GM19328 (cell line): ENCODE data around the gene ADAM12.
"Not testable (repeated sequence)": the region's sequence is repeated elsewhere in the genome, so short reads cannot be mapped to it uniquely, and the experiment has no call there.

ENCODE experiments used
- ATAC-seq: cut with Tn5 transposase; IDR thresholded peaks from one replicate; pipeline ENCODE4 v1.9.1; 2021; ENCODE audit warnings: mild to moderate bottlenecking, moderate library complexity; ENCODE audit not compliant: unreplicated experiment

The ADAM12 gene

DNA sequence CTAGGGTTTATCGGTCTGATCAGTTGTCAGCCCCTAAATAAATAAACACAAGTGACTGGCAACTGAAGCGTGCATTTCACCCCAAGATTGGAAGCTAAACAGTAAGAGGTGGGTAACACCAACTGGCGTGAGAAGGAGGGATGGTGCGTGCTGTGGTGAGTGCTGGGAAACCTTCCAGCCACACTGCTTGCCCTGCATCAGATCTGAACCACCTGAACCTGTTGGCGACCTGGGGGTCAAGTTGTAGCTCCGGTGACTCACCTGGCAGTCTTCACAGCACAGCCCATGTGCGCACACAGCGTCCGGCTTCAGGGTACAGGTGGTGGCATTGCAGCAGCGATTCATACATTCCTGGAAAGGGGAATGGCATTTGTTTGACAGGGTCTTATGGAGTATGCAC, 321.8 kb downstream of the ADAM12 start:
- no peak for ATAC-seq

- ATAC-seq: no peak
Measured at GRCh38 chr10:126065751-126066377, 322.4 kb downstream of the ADAM12 start.

- ATAC-seq: no peak
Measured at GRCh38 chr10:126064512-126064911, 323.8 kb downstream of the ADAM12 start.

DNA sequence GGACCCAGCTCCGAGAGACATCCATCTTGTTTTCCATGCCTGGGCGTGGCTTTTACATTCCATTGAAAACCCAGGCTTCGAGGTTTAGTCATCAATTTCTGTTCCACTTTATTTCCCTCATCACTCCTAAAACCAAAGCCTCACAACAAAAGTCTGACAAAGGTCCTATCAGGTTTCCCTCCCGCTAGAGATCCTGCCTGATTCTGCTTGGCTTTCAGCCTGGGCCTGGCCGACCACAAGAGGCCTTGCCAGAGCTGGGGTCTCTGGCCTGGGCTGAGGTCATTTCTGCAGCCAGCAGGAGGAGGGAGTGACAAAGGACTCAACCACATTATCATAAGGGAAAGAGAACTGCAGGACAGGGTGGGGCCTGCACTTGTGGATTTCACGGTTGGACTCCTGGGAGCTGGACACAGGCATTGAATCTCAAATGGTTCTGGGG, 324.9 kb downstream of the ADAM12 start:
- no peak for ATAC-seq

- no peak for ATAC-seq
Measured at GRCh38 chr10:126062131-126063032, 325.9 kb downstream of the ADAM12 start.

GRCh38 chr10:126061526-126061925, 326.8 kb downstream of the ADAM12 start:
- ATAC-seq: no peak

- ATAC-seq: no peak
Measured at GRCh38 chr10:126060261-126060931, 327.9 kb downstream of the ADAM12 start.

- ATAC-seq: no peak
Measured at GRCh38 chr10:126059076-126059826, 329.0 kb downstream of the ADAM12 start.

- no peak for ATAC-seq
Measured at GRCh38 chr10:126058507-126058906, 329.8 kb downstream of the ADAM12 start.

GRCh38 chr10:126058104-126058503, 330.2 kb downstream of the ADAM12 start:
- no peak for ATAC-seq

DNA sequence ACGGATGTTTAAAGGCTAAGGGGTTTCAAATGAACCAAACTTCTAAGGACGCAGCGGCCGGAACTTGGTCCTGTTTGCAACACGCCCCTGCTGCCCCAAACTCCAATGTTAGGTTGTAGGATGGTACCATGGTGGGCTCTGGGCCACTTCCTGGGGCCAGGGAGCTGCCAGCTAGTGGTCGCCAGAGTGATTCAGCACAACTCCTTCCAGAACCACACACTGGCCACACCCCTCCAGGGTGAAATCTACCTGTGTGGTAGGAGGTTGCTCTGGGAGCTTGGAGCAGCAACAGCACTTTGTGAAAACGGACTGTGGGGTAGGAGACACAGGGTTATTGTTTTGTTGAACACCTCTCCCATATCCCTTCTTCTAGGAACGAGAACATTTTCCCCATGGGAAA, 330.8 kb downstream of the ADAM12 start:
- no peak for ATAC-seq

GRCh38 chr10:126054191-126054590, 334.1 kb downstream of the ADAM12 start:
- ATAC-seq: no peak

DNA sequence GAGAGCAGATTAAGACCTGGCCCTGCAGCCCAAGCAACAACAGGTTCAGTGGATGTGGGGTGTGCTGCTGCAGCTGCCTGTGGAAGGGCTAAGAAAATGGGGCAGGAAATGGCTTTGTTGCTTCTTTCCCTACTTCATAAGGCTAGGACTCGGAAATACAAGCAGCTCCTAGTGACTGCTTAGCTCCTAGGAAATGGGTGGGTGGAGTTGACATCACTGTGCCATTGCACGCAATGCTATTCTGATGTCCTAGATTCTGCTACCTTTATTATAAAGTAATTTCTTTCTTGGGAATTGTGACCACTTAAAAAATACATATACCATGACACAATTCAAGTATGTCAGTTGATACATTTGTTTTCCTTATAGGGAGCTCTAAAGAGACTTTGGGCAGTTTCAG, 336.1 kb downstream of the ADAM12 start:
- ATAC-seq: no peak

DNA sequence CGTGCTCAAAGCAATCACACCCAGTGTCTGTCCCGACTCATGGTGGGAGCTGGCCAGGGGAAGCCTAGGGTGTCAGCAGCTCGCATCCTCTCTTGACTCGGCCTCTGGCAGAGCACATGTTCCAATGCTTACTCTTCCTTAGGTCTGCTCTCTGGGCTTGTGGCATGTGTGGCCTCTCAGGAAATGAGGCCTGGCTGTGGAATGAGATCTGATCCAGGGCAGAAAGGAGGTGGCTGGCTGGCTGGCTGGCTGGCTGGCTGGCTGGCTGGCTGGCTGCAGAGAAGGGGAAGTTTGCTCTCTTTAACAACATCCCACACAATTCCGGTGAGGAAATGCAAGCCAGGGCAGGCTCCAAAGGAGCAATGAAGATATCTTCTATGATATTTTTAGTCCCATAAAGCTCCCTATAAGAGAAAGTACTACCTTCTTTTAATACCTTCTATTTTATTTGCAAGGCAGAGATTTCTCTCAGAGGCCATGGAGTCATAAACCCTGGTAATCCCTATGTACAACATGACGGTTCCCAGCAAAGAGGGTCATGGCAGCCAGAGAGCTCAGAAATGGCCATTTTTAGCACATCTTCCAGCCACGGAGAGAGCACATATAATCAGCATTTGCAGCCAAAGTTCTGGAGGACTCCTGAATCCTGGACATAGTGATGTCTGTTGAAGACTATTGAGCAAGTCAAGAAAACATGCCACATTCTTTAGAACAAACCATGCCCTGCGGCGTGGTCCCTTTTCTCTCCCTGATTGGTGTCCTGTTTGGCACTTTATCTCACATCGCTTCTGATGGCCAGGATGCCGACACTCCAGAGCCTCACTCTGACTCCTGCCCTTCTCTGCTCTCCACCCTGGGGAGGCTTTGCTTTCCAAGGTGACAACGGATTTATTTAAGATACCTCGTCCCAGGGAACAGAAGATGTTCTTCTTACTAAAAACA, 338.2 kb downstream of the ADAM12 start:
- ATAC-seq: no peak

GRCh38 chr10:126047749-126048148, 340.5 kb downstream of the ADAM12 start:
- not testable (repeated sequence) for ATAC-seq

- no peak for ATAC-seq
Measured at GRCh38 chr10:126046831-126047230, 341.4 kb downstream of the ADAM12 start.

DNA sequence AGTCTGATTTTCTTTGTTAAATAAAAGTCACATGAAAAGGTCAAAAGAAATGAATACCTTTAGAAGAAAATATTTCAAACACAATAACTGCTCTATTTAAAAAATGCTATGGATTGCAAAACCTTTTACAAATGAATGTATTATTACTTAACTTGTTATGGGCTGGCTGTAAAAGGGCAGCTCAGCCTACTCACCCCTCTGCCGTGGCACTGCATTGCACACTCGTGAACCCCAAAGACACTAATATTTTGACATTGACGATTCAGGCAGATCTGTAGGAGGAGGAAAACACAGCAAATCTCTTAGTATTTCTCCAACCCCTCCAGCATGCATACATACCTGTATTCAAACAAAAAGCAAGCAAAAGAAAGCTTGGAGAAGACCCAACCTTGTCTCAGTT, 342.4 kb downstream of the ADAM12 start:
- ATAC-seq: no peak

- no peak for ATAC-seq
Measured at GRCh38 chr10:126043389-126043788, 344.9 kb downstream of the ADAM12 start.

- no peak for ATAC-seq
Measured at GRCh38 chr10:126042906-126043305, 345.4 kb downstream of the ADAM12 start.

GRCh38 chr10:126042354-126042753, 345.9 kb downstream of the ADAM12 start:
- ATAC-seq: no peak
